ENCODE data around the gene CHD5. TPM values are rescaled to one million over a fixed set of nuclear protein-coding genes. Genes with fewer than 3 reads are reported as not detected.

The CHD5 gene
- polyA plus RNA-seq, 1 donor = 2.6 TPM

DNA sequence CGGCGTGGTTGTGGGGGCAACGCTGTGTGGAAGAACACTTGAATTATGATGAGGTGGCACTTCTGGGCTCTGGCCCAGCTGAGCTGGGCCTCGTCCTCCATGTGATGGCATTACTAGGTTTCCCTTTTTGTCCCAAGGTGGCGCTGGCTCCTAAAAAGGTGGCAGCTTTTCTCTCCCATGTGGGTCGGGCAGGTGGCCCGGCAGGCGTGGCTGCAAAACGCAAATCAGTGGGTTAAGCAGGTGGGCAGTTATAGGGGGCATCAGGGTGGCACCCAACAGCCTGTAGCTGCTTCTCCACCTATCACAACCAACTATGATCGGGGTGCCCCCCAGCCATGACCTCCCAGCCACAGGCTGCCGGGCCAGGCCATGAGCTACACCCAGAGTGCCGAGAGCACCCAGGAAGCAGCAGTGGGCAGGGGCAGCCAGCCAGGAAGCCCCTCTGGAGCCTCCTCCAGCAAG, 74.9 kb downstream of the CHD5 start:
- Histone ChIP-seq H3K27ac (ENCODE audit: low read length) (no peak overlapping the region), H3K27me3 (ENCODE audit: control insufficient read depth, insufficient read depth, low read length) (peaks cover 15% of the 10 kb centered on the region), H3K4me3 (ENCODE audit: low read length) (no peak overlapping the region), H3K36me3 (ENCODE audit: control insufficient read depth, insufficient read depth, low read length) (no peaks in the 10 kb centered on the region), H3K9me3 (ENCODE audit: control insufficient read depth, low read depth, low read length) (no peaks in the 10 kb centered on the region), H3K4me1 (ENCODE audit: control insufficient read depth, insufficient read depth, low read length) (no peaks in the 10 kb centered on the region)
- DNase-seq = no peak
- WGBS (ENCODE audit: insufficient coverage, low lambda C conversion rate) = no CpG with 5 or more reads among the region's 12 CpGs

DNA sequence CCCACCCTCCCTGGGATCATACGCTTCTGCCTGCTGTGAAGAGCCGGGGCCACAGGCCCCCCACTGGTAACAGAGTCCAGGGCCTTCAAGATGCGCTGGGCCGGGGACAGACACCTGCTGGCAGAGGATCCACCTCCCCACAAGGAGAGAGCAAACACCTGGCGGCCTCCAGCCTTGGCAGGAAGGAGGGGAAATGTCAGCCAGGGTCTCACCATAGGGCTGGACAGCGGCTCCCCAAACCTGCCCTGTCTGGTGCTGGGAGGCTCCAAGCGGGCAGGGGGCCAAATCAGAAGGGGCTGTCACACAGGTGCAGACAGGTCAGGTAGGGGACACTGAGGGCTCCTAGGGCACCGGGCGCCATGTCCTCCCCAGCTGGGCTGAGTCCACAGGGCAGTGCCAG, 75.5 kb downstream of the CHD5 start:
- Histone ChIP-seq H3K27ac (ENCODE audit: low read length) (no peak overlapping the region), H3K9me3 (ENCODE audit: control insufficient read depth, low read depth, low read length) (no peaks in the 10 kb centered on the region), H3K36me3 (ENCODE audit: control insufficient read depth, insufficient read depth, low read length) (no peaks in the 10 kb centered on the region), H3K27me3 (ENCODE audit: control insufficient read depth, insufficient read depth, low read length) (peaks cover 15% of the 10 kb centered on the region), H3K4me3 (ENCODE audit: low read length) (no peak overlapping the region), H3K4me1 (ENCODE audit: control insufficient read depth, insufficient read depth, low read length) (no peaks in the 10 kb centered on the region)
- WGBS (ENCODE audit: insufficient coverage, low lambda C conversion rate) = no CpG with 5 or more reads among the region's 9 CpGs
- DNase-seq = no peak

DNA sequence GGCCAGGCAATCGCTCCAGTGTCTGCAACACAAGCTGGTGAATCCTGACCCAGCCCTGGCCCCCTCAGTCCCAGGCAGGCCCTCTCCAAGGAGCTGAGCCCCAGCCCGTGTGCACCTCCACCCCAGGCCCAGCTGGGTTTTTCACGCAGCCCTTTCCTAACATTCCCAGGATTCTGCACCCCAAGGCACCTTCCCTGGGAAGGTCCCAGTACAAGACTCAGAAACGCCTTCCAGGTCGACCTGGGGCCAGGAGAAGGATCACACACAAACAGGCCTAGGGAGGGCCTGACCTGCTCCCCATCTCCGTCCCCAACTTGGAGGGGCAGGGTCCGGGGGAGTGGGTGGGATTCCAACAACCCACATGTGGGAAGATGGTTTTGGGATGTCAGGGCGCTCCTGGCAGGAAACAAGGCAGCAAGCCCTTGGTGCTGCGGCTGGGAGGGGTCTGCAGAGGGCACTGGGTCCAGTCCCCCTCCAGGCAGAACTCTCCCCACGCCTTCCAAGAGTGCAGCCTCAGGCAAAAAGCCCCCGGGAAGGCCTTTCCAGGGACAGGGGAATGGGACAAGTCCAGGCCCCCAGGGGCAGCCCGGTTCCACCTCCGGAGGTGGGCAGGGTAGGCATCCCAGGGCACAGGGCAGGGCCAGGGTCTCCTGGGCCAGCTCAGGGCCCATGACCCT, 76.1 kb downstream of the CHD5 start:
- no peak overlapping the region for H3K27ac ChIP-seq (ENCODE audit: low read length)
- no peaks in the 10 kb centered on the region for H3K9me3 ChIP-seq (ENCODE audit: control insufficient read depth, low read depth, low read length)
- H3K27me3 ChIP-seq (ENCODE audit: control insufficient read depth, insufficient read depth, low read length) = peaks cover 8% of the 10 kb centered on the region
- H3K4me1 ChIP-seq (ENCODE audit: control insufficient read depth, insufficient read depth, low read length) = no peaks in the 10 kb centered on the region
- no peak for DNase-seq
- WGBS (ENCODE audit: insufficient coverage, low lambda C conversion rate) = no CpG with 5 or more reads among the region's 13 CpGs
- H3K4me3 ChIP-seq (ENCODE audit: low read length) = no peak overlapping the region
- no peaks in the 10 kb centered on the region for H3K36me3 ChIP-seq (ENCODE audit: control insufficient read depth, insufficient read depth, low read length)

DNA sequence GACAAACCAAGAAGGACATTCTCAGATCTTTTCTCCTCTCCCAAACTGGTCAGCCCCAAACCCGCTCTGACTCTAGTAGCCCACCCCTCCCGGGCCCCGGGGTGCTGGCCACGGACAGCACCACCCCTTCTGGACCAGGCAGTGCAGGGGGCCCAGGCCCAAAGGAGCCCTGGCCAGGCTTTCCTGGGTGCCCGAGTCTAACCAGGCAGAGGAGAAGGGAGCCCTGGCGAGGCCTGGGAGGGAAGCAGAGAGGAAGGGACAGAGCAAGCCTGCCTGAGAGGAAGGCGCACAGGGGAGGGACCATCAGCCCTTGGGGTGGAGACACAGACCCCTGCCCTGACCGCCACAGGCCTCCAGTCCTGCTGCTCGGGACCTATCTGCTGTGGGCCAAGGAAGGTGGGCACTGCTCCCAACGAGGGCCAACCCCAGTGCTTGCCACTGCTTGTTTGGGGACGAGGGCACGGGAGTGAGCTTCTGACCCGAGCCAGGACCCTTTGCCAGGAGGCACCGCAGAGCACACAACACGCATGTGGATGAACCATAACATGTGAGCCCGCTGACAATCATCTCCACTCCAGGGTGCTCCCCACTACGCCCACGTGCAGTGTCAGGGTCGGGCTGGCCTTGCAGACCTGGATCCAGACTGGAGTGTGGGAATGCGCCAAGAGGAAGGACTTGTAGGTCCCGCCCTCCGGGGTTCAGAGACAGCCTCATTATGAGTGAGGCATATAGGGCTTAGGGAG, 76.8 kb downstream of the CHD5 start:
- no CpG with 5 or more reads among the region's 22 CpGs for WGBS (ENCODE audit: insufficient coverage, low lambda C conversion rate)
- DNase-seq = no peak

DNA sequence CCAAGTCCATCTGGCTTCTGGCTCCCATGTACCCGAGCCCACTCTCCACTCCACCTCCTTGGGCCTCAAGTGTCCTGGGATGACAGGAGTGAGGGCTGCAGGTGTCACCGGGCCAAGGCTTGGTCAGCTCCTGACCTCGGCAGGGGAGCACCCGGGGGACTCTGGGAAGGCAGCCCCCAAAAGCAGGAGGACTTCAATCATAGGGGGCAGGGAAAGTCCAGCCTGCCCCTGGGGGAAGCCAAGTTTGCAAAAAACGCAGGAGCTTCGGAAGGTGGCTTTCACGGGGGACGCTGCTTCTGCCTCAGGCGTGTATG, 77.6 kb downstream of the CHD5 start:
- WGBS (ENCODE audit: insufficient coverage, low lambda C conversion rate) = no CpG with 5 or more reads among the region's 9 CpGs
- DNase-seq = no peak
- H3K36me3 ChIP-seq (ENCODE audit: control insufficient read depth, insufficient read depth, low read length) = no peaks in the 10 kb centered on the region
- no peak overlapping the region for H3K4me3 ChIP-seq (ENCODE audit: low read length)
- no peaks in the 10 kb centered on the region for H3K4me1 ChIP-seq (ENCODE audit: control insufficient read depth, insufficient read depth, low read length)
- H3K9me3 ChIP-seq (ENCODE audit: control insufficient read depth, low read depth, low read length) = no peaks in the 10 kb centered on the region
- H3K27ac ChIP-seq (ENCODE audit: low read length) = no peak overlapping the region
- peaks cover 7% of the 10 kb centered on the region for H3K27me3 ChIP-seq (ENCODE audit: control insufficient read depth, insufficient read depth, low read length)

More for the DNA sequence above, 76.8 kb downstream of the CHD5 start:
- no peaks in the 10 kb centered on the region for H3K36me3 ChIP-seq (ENCODE audit: control insufficient read depth, insufficient read depth, low read length)
- peaks cover 7% of the 10 kb centered on the region for H3K27me3 ChIP-seq (ENCODE audit: control insufficient read depth, insufficient read depth, low read length)
- no peaks in the 10 kb centered on the region for H3K9me3 ChIP-seq (ENCODE audit: control insufficient read depth, low read depth, low read length)
- no peak overlapping the region for H3K4me3 ChIP-seq (ENCODE audit: low read length)
- no peaks in the 10 kb centered on the region for H3K4me1 ChIP-seq (ENCODE audit: control insufficient read depth, insufficient read depth, low read length)
- H3K27ac ChIP-seq (ENCODE audit: low read length) = no peak overlapping the region

DNA sequence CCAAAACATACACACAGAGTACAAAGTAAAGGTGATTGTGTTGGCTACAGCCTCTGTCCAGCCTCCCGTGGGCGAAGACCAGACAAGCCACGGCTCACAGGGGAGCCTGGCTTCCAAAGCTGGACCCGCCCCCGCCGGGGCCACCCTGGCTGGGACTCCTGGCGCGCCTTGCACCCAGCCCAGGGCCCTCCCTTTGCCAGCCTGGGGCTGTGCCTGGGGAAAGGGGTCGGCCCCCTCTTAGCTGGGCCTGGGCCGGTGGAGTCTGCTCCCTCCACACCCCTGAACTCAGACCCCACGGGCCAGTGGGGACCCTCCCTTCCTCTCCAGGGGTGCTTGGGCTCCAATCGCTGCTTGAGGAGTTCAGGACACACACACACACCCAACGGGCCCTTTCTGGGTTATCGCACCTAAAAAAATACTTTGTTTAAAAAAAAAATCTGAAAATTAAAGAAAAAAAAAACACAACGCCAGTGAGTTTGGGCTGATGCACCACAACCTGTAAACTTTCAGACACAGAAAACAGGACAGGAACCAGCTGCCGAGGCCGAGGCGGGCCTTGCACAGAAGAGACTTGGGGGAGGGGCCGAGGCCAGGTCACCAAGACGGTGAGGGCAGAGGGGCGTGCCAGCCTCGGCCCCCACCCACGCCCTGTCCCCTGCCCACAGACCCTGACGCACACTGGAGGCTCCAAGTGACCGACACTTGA, 78.1 kb downstream of the CHD5 start:
- H3K27me3 ChIP-seq (ENCODE audit: control insufficient read depth, insufficient read depth, low read length) = peaks cover 7% of the 10 kb centered on the region

DNA sequence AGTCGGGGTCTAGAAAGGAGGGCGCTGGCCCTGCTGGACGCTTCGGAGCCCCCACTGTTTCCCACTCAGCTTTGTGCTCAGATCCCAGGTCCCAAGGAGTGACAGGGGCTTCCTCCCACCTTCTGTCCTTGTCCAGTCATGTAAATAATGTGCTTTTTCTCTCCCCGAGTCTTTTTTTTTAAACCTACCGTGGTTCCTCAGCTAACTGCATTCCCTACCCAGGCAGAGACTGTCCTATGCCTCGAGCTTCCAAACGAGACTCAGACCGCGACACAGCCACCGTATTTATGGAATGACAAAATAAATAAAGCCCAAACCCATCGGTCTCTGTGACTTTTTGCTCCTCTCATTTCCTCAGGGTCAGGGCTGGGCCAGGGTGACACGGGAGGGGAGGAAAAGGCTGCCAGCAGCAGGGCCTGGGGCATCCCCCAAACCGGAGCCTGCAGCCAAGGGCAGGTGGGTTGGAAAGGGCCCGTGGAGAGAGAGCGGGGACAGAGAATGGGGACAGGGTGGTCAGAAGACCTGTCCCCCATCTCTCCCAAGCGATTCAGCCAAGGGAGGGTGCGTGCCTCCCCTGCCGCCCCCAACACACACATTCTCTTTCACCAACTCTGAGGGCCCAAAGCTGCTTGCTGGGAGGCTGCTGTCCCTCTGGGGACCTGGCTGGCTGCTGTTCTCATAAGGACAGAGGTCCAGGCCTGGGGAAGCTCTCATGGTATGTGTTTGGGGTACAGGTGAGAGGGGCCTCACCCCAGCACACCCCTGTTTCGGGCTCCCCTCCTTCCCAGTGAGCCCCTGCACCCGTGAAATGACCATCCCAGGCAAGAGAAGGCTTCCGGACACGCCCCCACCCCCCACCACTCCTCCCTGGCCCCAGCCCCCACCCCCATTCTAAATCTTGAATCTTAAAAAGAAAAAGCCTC, 79.0 kb downstream of the CHD5 start:
- no CpG with 5 or more reads among the region's 23 CpGs for WGBS (ENCODE audit: insufficient coverage, low lambda C conversion rate)
- H3K4me1 ChIP-seq (ENCODE audit: control insufficient read depth, insufficient read depth, low read length) = no peaks in the 10 kb centered on the region

More for the DNA sequence above, 78.1 kb downstream of the CHD5 start:
- WGBS (ENCODE audit: insufficient coverage, low lambda C conversion rate) = 67% methylated on average over 2 of the region's 25 CpGs
- H3K36me3 ChIP-seq (ENCODE audit: control insufficient read depth, insufficient read depth, low read length) = no peaks in the 10 kb centered on the region
- no peaks in the 10 kb centered on the region for H3K4me1 ChIP-seq (ENCODE audit: control insufficient read depth, insufficient read depth, low read length)
- no peaks in the 10 kb centered on the region for H3K9me3 ChIP-seq (ENCODE audit: control insufficient read depth, low read depth, low read length)
- DNase-seq = no peak
- no peak overlapping the region for H3K4me3 ChIP-seq (ENCODE audit: low read length)
- H3K27ac ChIP-seq (ENCODE audit: low read length) = no peak overlapping the region

DNA sequence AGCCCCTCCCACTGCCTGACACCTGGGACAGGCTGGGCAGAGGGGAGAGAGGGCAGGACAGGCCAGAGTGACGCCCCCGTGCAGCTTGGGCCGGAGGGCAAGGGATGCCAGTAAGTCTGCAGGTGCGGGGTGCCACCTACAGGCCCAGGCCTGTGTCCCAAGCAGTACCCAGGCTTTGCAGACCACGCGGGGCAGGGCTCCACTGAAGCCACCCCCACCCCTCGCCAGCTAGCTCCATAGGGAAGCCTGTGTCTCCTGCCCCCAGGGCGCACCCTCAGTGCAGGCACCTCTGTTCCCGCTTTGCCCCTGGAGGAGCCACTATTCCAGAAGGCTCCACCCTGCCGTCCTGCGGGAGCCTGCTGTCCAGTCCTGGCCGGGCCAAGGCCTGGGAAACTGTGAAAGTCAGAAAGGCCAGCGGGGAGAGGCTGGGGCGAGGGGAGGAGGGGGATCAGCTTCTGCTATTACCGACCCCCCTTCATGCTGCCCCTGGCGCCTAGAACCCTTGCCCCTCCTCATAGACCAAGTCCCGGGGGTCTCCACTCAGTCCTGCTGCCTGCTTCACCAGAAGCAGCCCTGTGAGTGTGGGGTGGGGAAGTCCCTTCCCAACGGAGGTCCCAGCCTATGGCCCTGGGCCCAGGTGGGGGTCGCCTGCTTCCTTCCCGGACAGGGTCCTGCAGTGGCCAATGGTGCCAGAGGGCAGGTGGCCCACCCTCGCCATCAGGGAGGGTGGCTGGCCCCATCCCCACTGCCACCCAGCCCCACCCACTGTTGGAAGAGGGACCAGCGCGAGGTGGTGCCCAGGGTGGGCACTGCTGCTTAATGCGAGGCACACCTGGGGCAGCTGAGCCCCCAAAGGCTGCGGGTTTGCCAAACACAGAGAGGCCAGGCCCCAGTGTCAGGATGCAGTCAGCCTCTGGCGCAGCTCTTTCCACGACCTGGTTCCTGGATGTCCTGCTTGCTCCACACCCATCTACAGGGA, 80.0 kb downstream of the CHD5 start:
- H3K9me3 ChIP-seq (ENCODE audit: control insufficient read depth, low read depth, low read length) = no peaks in the 10 kb centered on the region
- H3K4me3 ChIP-seq (ENCODE audit: low read length) = no peak overlapping the region
- H3K36me3 ChIP-seq (ENCODE audit: control insufficient read depth, insufficient read depth, low read length) = no peaks in the 10 kb centered on the region
- DNase-seq = no peak
- H3K4me1 ChIP-seq (ENCODE audit: control insufficient read depth, insufficient read depth, low read length) = no peaks in the 10 kb centered on the region
- peaks cover 7% of the 10 kb centered on the region for H3K27me3 ChIP-seq (ENCODE audit: control insufficient read depth, insufficient read depth, low read length)
- no CpG with 5 or more reads among the region's 27 CpGs for WGBS (ENCODE audit: insufficient coverage, low lambda C conversion rate)
- no peak overlapping the region for H3K27ac ChIP-seq (ENCODE audit: low read length)

More for the DNA sequence above, 79.0 kb downstream of the CHD5 start:
- no peaks in the 10 kb centered on the region for H3K9me3 ChIP-seq (ENCODE audit: control insufficient read depth, low read depth, low read length)
- H3K27me3 ChIP-seq (ENCODE audit: control insufficient read depth, insufficient read depth, low read length) = peaks cover 7% of the 10 kb centered on the region
- no peaks in the 10 kb centered on the region for H3K36me3 ChIP-seq (ENCODE audit: control insufficient read depth, insufficient read depth, low read length)
- no peak for DNase-seq
- H3K4me3 ChIP-seq (ENCODE audit: low read length) = no peak overlapping the region
- no peak overlapping the region for H3K27ac ChIP-seq (ENCODE audit: low read length)

DNA sequence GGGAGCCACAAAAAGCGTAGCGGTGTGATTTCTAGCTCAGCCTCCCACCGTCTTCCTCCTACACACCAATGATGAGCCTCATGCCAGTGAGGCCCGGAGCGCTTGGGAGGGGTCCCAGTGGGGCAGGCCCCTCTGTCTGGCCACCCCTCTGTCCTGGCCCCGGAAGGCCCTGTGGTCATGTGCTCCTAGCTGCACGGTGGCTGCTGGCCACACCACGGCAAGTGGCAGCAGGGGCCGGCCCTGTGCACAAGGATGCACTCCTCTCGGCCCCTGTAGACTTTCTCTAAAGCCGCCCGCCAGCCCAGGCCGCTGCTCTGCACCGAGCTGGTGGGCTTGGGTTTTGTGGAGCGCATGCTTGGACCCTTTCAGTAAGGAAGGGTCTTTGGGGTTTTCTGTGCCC, 80.8 kb downstream of the CHD5 start:
- Histone ChIP-seq H3K4me1 (ENCODE audit: control insufficient read depth, insufficient read depth, low read length) (no peaks in the 10 kb centered on the region), H3K9me3 (ENCODE audit: control insufficient read depth, low read depth, low read length) (no peaks in the 10 kb centered on the region), H3K36me3 (ENCODE audit: control insufficient read depth, insufficient read depth, low read length) (peaks cover 4% of the 10 kb centered on the region), H3K4me3 (ENCODE audit: low read length) (no peak overlapping the region), H3K27ac (ENCODE audit: low read length) (no peak overlapping the region), H3K27me3 (ENCODE audit: control insufficient read depth, insufficient read depth, low read length) (peaks cover 7% of the 10 kb centered on the region)
- no CpG with 5 or more reads among the region's 15 CpGs for WGBS (ENCODE audit: insufficient coverage, low lambda C conversion rate)
- DNase-seq = no peak

Data from large intestine (tissue), 3 donors.